Measurements from ENCODE around the gene RECQL5. TPM values are rescaled to one million over a fixed set of nuclear protein-coding genes. Genes with fewer than 3 reads are reported as not detected.

RECQL5 gene
- total and polyA plus RNA-seq, 2 of the 8 experiments (the other 6 are each of a cell fraction or from before 2014, with no cell fraction given) = 15.1 to 41.1 TPM

- TF ChIP-seq EZH2 (IDR thresholded peaks at IDR 0.05; ENCODE audit: low read depth, low read length, severe bottlenecking) = no peak
- no peak for TF ChIP-seq MAFK (IDR thresholded peaks at IDR 0.05; ENCODE audit: low read depth, low read length)
- no peak for TF ChIP-seq KDM1A (IDR thresholded peaks at IDR 0.05; ENCODE audit: borderline replicate concordance, low read length)
- no peak for TF ChIP-seq ATF3 (IDR thresholded peaks at IDR 0.05; ENCODE audit: insufficient read depth, low read depth, low read length)
- TF ChIP-seq EP300 (IDR thresholded peaks at IDR 0.05; ENCODE audit: borderline replicate concordance in 1 of 2, low read depth in 2 of 2, low read length in 2 of 2) = no peak
- TF ChIP-seq SUZ12 (IDR thresholded peaks at IDR 0.05; ENCODE audit: low read length) = no peak
- TF ChIP-seq RXRA (IDR thresholded peaks at IDR 0.05; ENCODE audit: insufficient read depth, low read depth, low read length) = no peak
- TF ChIP-seq POLR2A (IDR thresholded peaks at IDR 0.05; ENCODE audit: control extremely low read depth in 1 of 2, low read depth in 2 of 2, low read length in 2 of 2) = no peak
- peak; percentile 43; the same call in 1 of the 2 replicates for TF ChIP-seq MAX (IDR thresholded peaks at IDR 0.05)
- peak; percentile 23 to 46; a peak in 3 of 4 replicates for TF ChIP-seq RAD21 (IDR thresholded peaks at IDR 0.05 in 1 of 2, conservative IDR thresholded peaks at IDR 0.05 in 1 of 2; ENCODE audit: low read depth in 2 of 2, low read length in 2 of 2)
- peak; percentile 100 for TF ChIP-seq SIN3A (conservative IDR thresholded peaks at IDR 0.05 in 1 of 2, IDR thresholded peaks at IDR 0.05 in 1 of 2; ENCODE audit: low read depth in 1 of 2, low read length in 2 of 2)
- TF ChIP-seq SRF (IDR thresholded peaks at IDR 0.05; ENCODE audit: low read depth, low read length) = no peak
- TF ChIP-seq, protein P1, sequence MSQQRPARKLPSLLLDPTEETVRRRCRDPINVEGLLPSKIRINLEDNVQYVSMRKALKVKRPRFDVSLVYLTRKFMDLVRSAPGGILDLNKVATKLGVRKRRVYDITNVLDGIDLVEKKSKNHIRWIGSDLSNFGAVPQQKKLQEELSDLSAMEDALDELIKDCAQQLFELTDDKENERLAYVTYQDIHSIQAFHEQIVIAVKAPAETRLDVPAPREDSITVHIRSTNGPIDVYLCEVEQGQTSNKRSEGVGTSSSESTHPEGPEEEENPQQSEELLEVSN (IDR thresholded peaks at IDR 0.05) = peak; percentile 24; the same call in 1 of the 2 replicates
These were observed 33.2 kb downstream of the RECQL5 start (continued) for GRCh38 chr17:75633486-75634375.

Data from H1 (cell line).